ENCODE results near the gene CEL. TPM values are rescaled to one million over a fixed set of nuclear protein-coding genes. Genes with fewer than 3 reads are reported as not detected.

Gene CEL
- total and polyA plus RNA-seq, 2 donors (not counting 3 experiments of a cell fraction or from before 2014, with no cell fraction given): 0.92 to 1.1 TPM

DNA sequence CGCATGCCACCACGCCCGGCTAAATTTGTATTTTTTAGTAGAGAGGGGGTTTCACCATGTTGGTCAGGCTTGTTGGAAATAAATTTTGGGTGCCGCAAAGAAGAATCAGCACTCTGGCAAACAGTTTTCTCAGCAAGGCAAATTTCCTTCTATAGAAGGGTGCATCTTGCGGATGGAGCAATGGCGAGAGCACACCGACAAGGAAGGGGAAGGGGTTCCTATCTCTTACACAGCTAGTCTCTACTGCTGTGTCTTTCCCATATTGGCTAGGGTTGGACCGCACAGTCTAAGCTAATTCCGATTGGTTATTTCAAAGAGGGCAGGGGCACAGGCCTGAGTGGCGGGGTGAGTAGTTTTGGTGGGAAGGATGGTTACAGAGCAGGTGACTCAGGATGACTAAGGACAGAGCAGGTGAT is 30.3 kb upstream of the CEL start:
- DNase-seq (ENCODE audit: low read depth, low spot score) (no peak), FAIRE-seq (no peak)
- Histone ChIP-seq H3K9me1 (replicated peaks; ENCODE audit: control insufficient read depth, extremely low read depth, insufficient read depth, low read length) (no peaks in the 10 kb centered on the region), H3K4me3 (replicated peaks in 1 of 3; ENCODE audit: insufficient read depth in 1 of 3, low read depth in 1 of 3, low read length in 3 of 3) (peak overlapping the region; percentile 85 to 93 (median 92)), H3K79me2 (ENCODE audit: control insufficient read depth, insufficient read depth, low read length) (peaks cover 57% of the 10 kb centered on the region), H3K9me3 (replicated peaks; ENCODE audit: control insufficient read depth, insufficient read depth, low read length) (no peaks in the 10 kb centered on the region), H3K36me3 (ENCODE audit: control insufficient read depth in 2 of 2, extremely low read depth in 1 of 2, insufficient read depth in 2 of 2, low read length in 2 of 2) (peaks cover 0 to 2% of the 10 kb centered on the region in 2 experiments), H3K4me2 (ENCODE audit: insufficient read depth, low read length) (peak overlapping the region; percentile 78), H3K9ac (replicated peaks; ENCODE audit: extremely low read depth, insufficient read depth, low read length) (peak overlapping the region; percentile 94), H3K4me1 (ENCODE audit: control insufficient read depth, extremely low read depth, insufficient read depth, low read length) (peaks cover 8% of the 10 kb centered on the region), H3K27me3 (ENCODE audit: control insufficient read depth in 2 of 2, insufficient read depth in 2 of 2, low read length in 2 of 2) (no peaks in the 10 kb centered on the region), H3K27ac (ENCODE audit: insufficient read depth, low read depth, low read length) (no peak overlapping the region), H2AFZ (ENCODE audit: low read depth, low read length) (no peak overlapping the region), H4K20me1 (replicated peaks; ENCODE audit: control insufficient read depth, extremely low read depth, insufficient read depth, low read length) (no peaks in the 10 kb centered on the region)
- dilution Hi-C loops (cut with MboI; ENCODE audit: extremely low pct_ligation_motif_present, low sequenced_read_pairs) (no loop called here), intact Hi-C loops (cut with micrococcal nuclease) (no loop called here)
- POLR2A ChIA-PET: no interaction called here
- BruUV-seq (replicated peaks): no TSS peak
- CTCF ChIA-PET: interaction anchor here (1.2 to 2.2 kb wide), 5 partner anchors 9 to 113 kb away, joined by 3 to 34 read pairs (median 6); no protein-coding TSS in a partner anchor
- TF ChIP-seq, protein P1, sequence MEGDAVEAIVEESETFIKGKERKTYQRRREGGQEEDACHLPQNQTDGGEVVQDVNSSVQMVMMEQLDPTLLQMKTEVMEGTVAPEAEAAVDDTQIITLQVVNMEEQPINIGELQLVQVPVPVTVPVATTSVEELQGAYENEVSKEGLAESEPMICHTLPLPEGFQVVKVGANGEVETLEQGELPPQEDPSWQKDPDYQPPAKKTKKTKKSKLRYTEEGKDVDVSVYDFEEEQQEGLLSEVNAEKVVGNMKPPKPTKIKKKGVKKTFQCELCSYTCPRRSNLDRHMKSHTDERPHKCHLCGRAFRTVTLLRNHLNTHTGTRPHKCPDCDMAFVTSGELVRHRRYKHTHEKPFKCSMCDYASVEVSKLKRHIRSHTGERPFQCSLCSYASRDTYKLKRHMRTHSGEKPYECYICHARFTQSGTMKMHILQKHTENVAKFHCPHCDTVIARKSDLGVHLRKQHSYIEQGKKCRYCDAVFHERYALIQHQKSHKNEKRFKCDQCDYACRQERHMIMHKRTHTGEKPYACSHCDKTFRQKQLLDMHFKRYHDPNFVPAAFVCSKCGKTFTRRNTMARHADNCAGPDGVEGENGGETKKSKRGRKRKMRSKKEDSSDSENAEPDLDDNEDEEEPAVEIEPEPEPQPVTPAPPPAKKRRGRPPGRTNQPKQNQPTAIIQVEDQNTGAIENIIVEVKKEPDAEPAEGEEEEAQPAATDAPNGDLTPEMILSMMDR (IDR thresholded peaks at IDR 0.05; ENCODE audit: extremely low read depth in 1 of 2, insufficient read depth in 1 of 2, low read depth in 1 of 2, low read length in 2 of 2): no peak
- TF ChIP-seq POLR2A (IDR thresholded peaks at IDR 0.05; ENCODE audit: low read depth, low read length) (no peak), JUN (IDR thresholded peaks at IDR 0.05; ENCODE audit: borderline replicate concordance, insufficient read depth, insufficient read length, low read depth) (no peak), POLR2AphosphoS5 (IDR thresholded peaks at IDR 0.05; ENCODE audit: insufficient read depth, low read depth, low read length) (no peak), GATA2 (IDR thresholded peaks at IDR 0.05; ENCODE audit: insufficient read depth, insufficient read length, low read depth, low read length) (no peak), MYC (IDR thresholded peaks at IDR 0.05; ENCODE audit: low read depth, low read length) (no peak)

DNA sequence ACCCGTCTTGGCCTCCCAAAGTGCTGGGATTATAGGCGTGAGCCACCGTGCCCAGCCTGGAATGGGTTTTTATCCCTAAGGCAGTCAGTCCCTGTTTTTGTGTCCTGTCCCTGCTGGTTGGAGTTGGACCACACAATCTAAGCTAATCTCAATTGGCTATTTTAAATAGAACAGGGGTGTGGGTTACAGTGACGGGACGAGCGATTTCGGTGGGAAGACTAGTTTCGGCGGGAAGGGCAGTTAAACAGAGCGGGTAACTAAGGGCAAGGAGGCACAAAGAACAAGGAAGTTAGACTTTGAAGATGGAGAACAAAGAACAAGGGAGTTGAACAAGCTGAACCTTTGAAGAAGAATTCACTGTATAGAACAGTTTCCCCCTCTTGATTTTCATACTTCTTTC is 29.6 kb upstream of the CEL start:
- no peaks in the 10 kb centered on the region for H3K9me3 ChIP-seq (replicated peaks; ENCODE audit: control insufficient read depth, insufficient read depth, low read length)
- peaks cover 0 to 2% of the 10 kb centered on the region in 2 experiments for H3K36me3 ChIP-seq (ENCODE audit: control insufficient read depth in 2 of 2, extremely low read depth in 1 of 2, insufficient read depth in 2 of 2, low read length in 2 of 2)
- H3K27me3 ChIP-seq (ENCODE audit: control insufficient read depth in 2 of 2, insufficient read depth in 2 of 2, low read length in 2 of 2): no peaks in the 10 kb centered on the region
- no peaks in the 10 kb centered on the region for H4K20me1 ChIP-seq (replicated peaks; ENCODE audit: control insufficient read depth, extremely low read depth, insufficient read depth, low read length)
- no TSS peak for BruUV-seq (replicated peaks)
- TF ChIP-seq EZH2 (IDR thresholded peaks at IDR 0.05; ENCODE audit: borderline replicate concordance, low read depth, low read length, severe bottlenecking) (no peak), FOS (IDR thresholded peaks at IDR 0.05; ENCODE audit: borderline replicate concordance, insufficient read depth, low read length) (no peak), GATA2 (IDR thresholded peaks at IDR 0.05; ENCODE audit: insufficient read depth, insufficient read length, low read depth, low read length) (no peak), MYC (IDR thresholded peaks at IDR 0.05; ENCODE audit: low read depth, low read length) (no peak), MAX (IDR thresholded peaks at IDR 0.05; ENCODE audit: insufficient read depth, insufficient read length) (no peak), JUN (IDR thresholded peaks at IDR 0.05; ENCODE audit: borderline replicate concordance, insufficient read depth, insufficient read length, low read depth) (no peak), POLR2A (IDR thresholded peaks at IDR 0.05; ENCODE audit: low read depth, low read length) (no peak), POLR2AphosphoS5 (IDR thresholded peaks at IDR 0.05; ENCODE audit: insufficient read depth, low read depth, low read length) (no peak)
- TF ChIP-seq, protein P1 (IDR thresholded peaks at IDR 0.05; ENCODE audit: extremely low read depth in 1 of 2, insufficient read depth in 1 of 2, low read depth in 1 of 2, low read length in 2 of 2): no peak
- ChIA-PET CTCF (interaction anchor here (1.0 to 1.9 kb wide), 3 partner anchors 10 to 112 kb away, joined by 3 to 11 read pairs (median 3); no protein-coding TSS in a partner anchor), POLR2A (no interaction called here)
- FAIRE-seq (no peak), DNase-seq (ENCODE audit: low read depth, low spot score) (no peak)
- intact Hi-C loops (cut with micrococcal nuclease) (no loop called here), dilution Hi-C loops (cut with MboI; ENCODE audit: extremely low pct_ligation_motif_present, low sequenced_read_pairs) (no loop called here)
- H3K9me1 ChIP-seq (replicated peaks; ENCODE audit: control insufficient read depth, extremely low read depth, insufficient read depth, low read length): no peaks in the 10 kb centered on the region
- H3K79me2 ChIP-seq (ENCODE audit: control insufficient read depth, insufficient read depth, low read length): peaks cover 64% of the 10 kb centered on the region
- H3K4me2 ChIP-seq (ENCODE audit: insufficient read depth, low read length): peak overlapping the region; percentile 78
- H3K4me1 ChIP-seq (ENCODE audit: control insufficient read depth, extremely low read depth, insufficient read depth, low read length): peaks cover 8% of the 10 kb centered on the region
- H3K9ac ChIP-seq (replicated peaks; ENCODE audit: extremely low read depth, insufficient read depth, low read length): no peak overlapping the region
- H3K27ac ChIP-seq (ENCODE audit: insufficient read depth, low read depth, low read length): no peak overlapping the region
- peak overlapping the region in 1 of 3 experiments; percentile 92 for H3K4me3 ChIP-seq (replicated peaks in 1 of 3; ENCODE audit: insufficient read depth in 1 of 3, low read depth in 1 of 3, low read length in 3 of 3)
- no peak overlapping the region for H2AFZ ChIP-seq (ENCODE audit: low read depth, low read length)

Data from endothelial cell of umbilical vein (primary cell).